ENCODE data around the gene MTERF4. TPM values are rescaled to one million over a fixed set of nuclear protein-coding genes. Genes with fewer than 3 reads are reported as not detected.

The MTERF4 gene, protein sequence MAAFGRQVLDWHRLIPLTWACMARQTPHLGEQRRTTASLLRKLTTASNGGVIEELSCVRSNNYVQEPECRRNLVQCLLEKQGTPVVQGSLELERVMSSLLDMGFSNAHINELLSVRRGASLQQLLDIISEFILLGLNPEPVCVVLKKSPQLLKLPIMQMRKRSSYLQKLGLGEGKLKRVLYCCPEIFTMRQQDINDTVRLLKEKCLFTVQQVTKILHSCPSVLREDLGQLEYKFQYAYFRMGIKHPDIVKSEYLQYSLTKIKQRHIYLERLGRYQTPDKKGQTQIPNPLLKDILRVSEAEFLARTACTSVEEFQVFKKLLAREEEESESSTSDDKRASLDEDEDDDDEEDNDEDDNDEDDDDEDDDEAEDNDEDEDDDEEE
- total RNA-seq = 32.1 and 43.5 TPM in 2 replicates

DNA sequence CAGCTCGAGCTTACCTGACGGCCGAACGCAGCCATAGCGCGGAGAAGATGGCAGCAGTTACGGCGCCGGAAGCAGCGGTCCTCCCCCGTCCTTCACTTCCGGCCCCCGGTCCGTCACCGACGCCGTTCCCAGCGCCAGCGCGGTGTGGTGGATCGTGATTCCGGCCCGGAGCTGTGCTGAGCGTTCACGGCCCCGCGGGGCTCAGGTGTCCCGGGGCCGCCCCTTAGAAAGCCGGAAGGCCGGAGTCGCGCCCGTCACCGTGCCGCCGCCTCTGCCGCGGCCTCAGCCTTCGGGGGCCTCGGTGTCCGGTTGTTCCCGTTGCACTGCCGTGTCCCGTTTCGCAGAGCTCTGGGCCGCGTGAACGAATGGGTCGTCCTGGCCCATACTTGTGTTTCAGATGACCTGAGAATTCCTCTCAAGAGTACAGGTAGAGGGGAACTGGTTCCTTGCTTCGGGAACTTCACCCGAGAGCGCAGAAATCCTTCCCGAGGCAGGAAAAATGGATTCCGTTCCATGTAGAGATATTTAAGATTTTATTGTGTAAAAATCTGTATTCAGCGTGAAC, at the start of gene MTERF4:
MTERF4 (minus strand) TSS at position 49 of the 565 bp plus-strand sequence; CDS start at position 35, 14 bp downstream.

DNA sequence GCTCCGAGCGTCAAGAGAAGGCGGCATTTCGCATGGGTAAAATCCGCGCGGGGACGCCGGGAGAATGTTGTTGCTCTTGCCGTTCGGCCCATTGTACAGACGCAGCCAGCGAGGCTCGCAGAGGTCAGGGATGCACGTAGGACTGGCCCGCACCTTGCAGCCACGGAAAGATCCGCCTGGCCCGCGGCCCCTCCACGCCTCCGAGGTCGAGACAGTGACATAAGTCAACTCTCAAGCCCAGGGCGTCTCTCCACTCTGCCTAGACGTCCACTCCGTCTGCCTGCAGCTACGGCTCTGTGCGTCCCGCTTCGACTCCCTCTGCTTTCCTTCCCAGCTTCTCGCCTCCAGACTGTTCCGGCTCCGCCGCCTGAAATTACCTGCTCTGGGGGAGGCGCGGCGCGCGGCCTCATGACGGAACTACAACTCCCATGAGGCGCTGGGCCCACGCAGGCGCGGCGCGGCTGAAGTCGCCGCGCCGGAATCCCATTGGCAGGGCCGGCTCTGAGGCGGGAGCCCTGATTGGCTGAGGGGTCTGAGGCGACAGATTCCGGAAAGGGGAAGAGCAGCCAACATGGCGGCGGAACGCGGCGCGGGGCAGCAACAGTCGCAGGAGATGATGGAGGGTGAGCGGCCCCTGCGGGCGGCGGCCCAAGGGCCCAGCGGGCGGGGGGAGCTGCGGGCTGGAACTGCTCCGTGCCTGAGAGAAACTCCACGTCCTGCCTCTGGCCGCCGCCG, 48.0 kb upstream of the MTERF4 start, which contains the start of gene PPP1R7:
PPP1R7 (plus strand) TSS at position 543 of the 735 bp plus-strand sequence; CDS start at position 572, 29 bp downstream.

DNA sequence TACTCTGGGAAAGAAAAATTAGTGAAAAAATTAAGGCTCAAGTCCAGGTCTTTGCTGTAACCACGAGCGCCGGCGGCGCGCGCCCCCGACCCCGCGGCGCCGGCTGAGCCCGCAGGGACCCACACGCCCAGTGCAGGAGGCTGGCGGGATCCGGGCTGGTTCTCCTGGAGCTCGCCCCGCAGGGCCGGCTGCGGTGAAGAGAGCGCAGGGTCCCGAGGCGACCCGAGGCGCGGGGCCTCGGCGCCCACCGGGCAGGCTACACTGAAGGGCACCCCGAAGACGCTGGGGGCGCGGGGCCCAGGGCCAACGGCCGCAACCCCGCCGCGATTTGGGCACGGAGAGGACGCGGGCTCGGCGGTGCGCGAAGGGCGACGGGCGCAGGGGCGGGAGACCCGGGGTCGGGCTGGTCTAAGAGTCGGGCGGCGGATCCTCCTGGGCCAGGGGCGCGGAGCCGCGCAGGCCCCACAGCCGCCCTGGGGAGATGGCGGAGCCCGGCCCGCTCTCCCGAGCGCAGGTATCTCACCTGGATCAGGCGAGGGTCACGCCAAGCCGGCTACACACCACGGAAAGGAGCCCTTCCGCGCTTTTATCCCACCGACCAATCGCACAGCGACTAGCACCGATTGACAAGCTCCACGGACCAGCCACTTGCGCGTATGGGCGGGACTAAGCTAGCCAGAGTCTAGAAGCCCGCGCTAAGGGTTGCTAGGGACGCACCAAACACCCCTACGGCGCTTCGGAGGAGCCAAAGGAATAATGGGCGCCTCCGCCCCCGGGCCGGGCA, 47.0 kb upstream of the MTERF4 start, which contains the start of gene PASK:
PASK (minus strand) TSS at position 582 of the 784 bp plus-strand sequence. CDS start 6,440 bp downstream, outside the sequence.

Other genes with a start within 250 kb of the MTERF4 start
- gene AGXT, start 233.5 kb downstream of the MTERF4 start, total RNA-seq = not detected in 2 replicates
- gene MAB21L4, start 206.1 kb downstream of the MTERF4 start, total RNA-seq = not detected in 2 replicates
- gene CROCC2, start 196.0 kb downstream of the MTERF4 start, total RNA-seq = 0.50 and 1.0 TPM in 2 replicates
- gene SNED1, start 103.7 kb downstream of the MTERF4 start, total RNA-seq = 52.9 and 124 TPM in 2 replicates
- 0.99 and 3.9 TPM in 2 replicates for gene PASK, start 47.2 kb upstream of the MTERF4 start, total RNA-seq
- gene PPP1R7, start 48.2 kb upstream of the MTERF4 start, total RNA-seq = 78.1 and 84.2 TPM in 2 replicates
- 0.15 and 0.83 TPM in 2 replicates for gene ANO7, start 86.4 kb upstream of the MTERF4 start, total RNA-seq
- gene HDLBP, start 213.4 kb upstream of the MTERF4 start, total RNA-seq = 1,094 and 1,709 TPM in 2 replicates
- gene SEPTIN2, start 213.6 kb upstream of the MTERF4 start, total RNA-seq = 435 and 523 TPM in 2 replicates